ENCODE results near the gene TLN1. TPM values are rescaled to one million over a fixed set of nuclear protein-coding genes. Genes with fewer than 3 reads are reported as not detected.

Gene TLN1
- total and polyA plus RNA-seq, 4 donors, result 71.5 to 501 (median 262) TPM

GRCh38 chr9:35689542-35690293 is 42.3 kb downstream of the TLN1 start, which contains the start of gene TPM2:
TPM2 (minus strand) TSS chr9:35689925; CDS start chr9:35689817, 108 bp downstream.
- no peaks in the 10 kb centered on the region for H3K9me3 ChIP-seq (ENCODE audit: control insufficient read depth in 4 of 4, insufficient read depth in 3 of 4, low read length in 3 of 4)
- H3K27me3 ChIP-seq (ENCODE audit: control insufficient read depth in 3 of 3, insufficient read depth in 3 of 3, low read length in 2 of 3), result no peaks in the 10 kb centered on the region
- H3K4me1 ChIP-seq (ENCODE audit: control insufficient read depth in 5 of 5, insufficient read depth in 5 of 5, low read length in 5 of 5), result peaks cover 6 to 25% (median 11%) of the 10 kb centered on the region in 5 donors
- H3K36me3 ChIP-seq (ENCODE audit: control insufficient read depth in 4 of 4, insufficient read depth in 4 of 4, low read length in 4 of 4), result peaks cover under 1 to 10% (median 8%) of the 10 kb centered on the region in 4 donors
- DNase-seq (peak; percentile 86 to 93 (median 91)), ATAC-seq (ENCODE audit: insufficient read depth, low FRiP score) (no peak)
- H3K27ac ChIP-seq (ENCODE audit: low read depth in 1 of 2, low read length in 1 of 2), result peak within 1 kb of the TSS; percentile 81 to 91
- peak within 1 kb of the TSS; percentile 46 to 71 for H3K9ac ChIP-seq (ENCODE audit: insufficient read depth in 1 of 2, low read length in 2 of 2)
- peak within 1 kb of the TSS; percentile 66 for H3K4me3 ChIP-seq
- 31 to 32% methylated on average over 58 to 61 of the region's 61 CpGs for WGBS, 2 donors
- TF ChIP-seq CTCF (IDR thresholded peaks at IDR 0.05; ENCODE audit: control extremely low read depth, extremely low read depth), result no peak

- DNase-seq, result no peak
Observed at GRCh38 chr9:35688558-35689541, 43.1 kb downstream of the TLN1 start.

GRCh38 chr9:35687972-35688557 is 43.9 kb downstream of the TLN1 start:
- Histone ChIP-seq H3K9ac (ENCODE audit: insufficient read depth in 1 of 2, low read length in 2 of 2) (peak overlapping the region in 1 of 2 donors; percentile 57), H3K27me3 (ENCODE audit: control insufficient read depth in 3 of 3, insufficient read depth in 3 of 3, low read length in 2 of 3) (no peaks in the 10 kb centered on the region), H3K27ac (ENCODE audit: low read depth in 1 of 2, low read length in 1 of 2) (peak overlapping the region; percentile 58 to 91), H3K4me1 (ENCODE audit: control insufficient read depth in 5 of 5, insufficient read depth in 5 of 5, low read length in 5 of 5) (peaks cover 6 to 30% (median 11%) of the 10 kb centered on the region in 5 donors), H3K36me3 (ENCODE audit: control insufficient read depth in 4 of 4, insufficient read depth in 4 of 4, low read length in 4 of 4) (peaks cover 4 to 20% (median 11%) of the 10 kb centered on the region in 4 donors), H3K9me3 (ENCODE audit: control insufficient read depth in 4 of 4, insufficient read depth in 3 of 4, low read length in 3 of 4) (no peaks in the 10 kb centered on the region), H3K4me3 (peak overlapping the region; percentile 47)
- no peak for ATAC-seq (ENCODE audit: insufficient read depth, low FRiP score)
- WGBS, 2 donors, result 81 to 90% methylated on average over 2 of the region's 2 CpGs
- no peak for DNase-seq
- TF ChIP-seq CTCF (IDR thresholded peaks at IDR 0.05; ENCODE audit: control extremely low read depth, extremely low read depth), result no peak

More at GRCh38 chr9:35688558-35689541, 43.1 kb downstream of the TLN1 start:
- H3K4me3 ChIP-seq, result peak overlapping the region; percentile 47
- H3K27ac ChIP-seq (ENCODE audit: low read depth in 1 of 2, low read length in 1 of 2), result peak overlapping the region; percentile 72 to 91
- no peaks in the 10 kb centered on the region for H3K27me3 ChIP-seq (ENCODE audit: control insufficient read depth in 3 of 3, insufficient read depth in 3 of 3, low read length in 2 of 3)
- H3K9ac ChIP-seq (ENCODE audit: insufficient read depth in 1 of 2, low read length in 2 of 2), result peak overlapping the region; percentile 46 to 57
- H3K36me3 ChIP-seq (ENCODE audit: control insufficient read depth in 4 of 4, insufficient read depth in 4 of 4, low read length in 4 of 4), result peaks cover 3 to 17% (median 11%) of the 10 kb centered on the region in 4 donors
- TF ChIP-seq CTCF (IDR thresholded peaks at IDR 0.05; ENCODE audit: control extremely low read depth, extremely low read depth), result no peak
- no peaks in the 10 kb centered on the region for H3K9me3 ChIP-seq (ENCODE audit: control insufficient read depth in 4 of 4, insufficient read depth in 3 of 4, low read length in 3 of 4)
- peaks cover 6 to 28% (median 11%) of the 10 kb centered on the region in 5 donors for H3K4me1 ChIP-seq (ENCODE audit: control insufficient read depth in 5 of 5, insufficient read depth in 5 of 5, low read length in 5 of 5)
- ATAC-seq (ENCODE audit: insufficient read depth, low FRiP score), result no peak
- 77 to 79% methylated on average over 12 of the region's 12 CpGs for WGBS, 2 donors
